ENCODE measurements around the gene MRPL52. TPM values are rescaled to one million over a fixed set of nuclear protein-coding genes. Genes with fewer than 3 reads are reported as not detected.

The MRPL52 gene
- total and polyA plus RNA-seq, 2 of the 13 experiments (the other 11 are each of a cell fraction or from before 2014, with no cell fraction given): 118 to 329 TPM

DNA sequence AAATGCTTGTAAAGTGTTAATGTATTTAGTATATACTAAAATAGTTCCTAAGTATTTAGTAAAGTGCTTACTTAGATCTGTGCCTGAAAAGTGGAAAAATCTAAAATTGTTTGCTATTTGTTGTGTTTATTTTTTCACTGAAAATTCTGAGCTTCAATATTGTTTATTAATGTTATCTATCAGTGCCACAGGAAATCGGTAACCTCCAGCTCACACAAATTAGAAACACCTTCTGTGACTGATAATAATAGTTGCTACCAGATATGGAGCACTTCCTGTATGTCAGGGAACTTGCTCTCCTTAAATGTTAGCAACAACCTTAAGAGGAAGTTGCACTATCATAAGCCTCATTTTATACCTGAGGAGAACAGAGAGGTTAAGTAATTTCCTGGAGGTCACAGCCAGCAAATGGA lies 41.1 kb downstream of the MRPL52 start (continued):
- no peak for TF ChIP-seq ZNF878 (CRISPR knock-in tag; IDR thresholded peaks at IDR 0.05)
- TF ChIP-seq ZMYM4 (CRISPR knock-in tag; IDR thresholded peaks at IDR 0.05): no peak
- TF ChIP-seq ZNF382 (CRISPR knock-in tag; IDR thresholded peaks at IDR 0.05; ENCODE audit: borderline replicate concordance): no peak
- no peak for TF ChIP-seq MIER3 (CRISPR knock-in tag; IDR thresholded peaks at IDR 0.05; ENCODE audit: borderline replicate concordance)
- TF ChIP-seq ZNF780A (CRISPR knock-in tag; IDR thresholded peaks at IDR 0.05): 0 out of 2 replicates have a peak, but pooled peaks have one; percentile 56
- peak; percentile 44; the same call in 1 of the 2 replicates for TF ChIP-seq SRF (IDR thresholded peaks at IDR 0.05; ENCODE audit: low read depth, low read length)
- no peak for TF ChIP-seq KAT2B (IDR thresholded peaks at IDR 0.05; ENCODE audit: borderline replicate concordance, low read depth, low read length)
- no peak for TF ChIP-seq NONO (IDR thresholded peaks at IDR 0.05)
- no peak for TF ChIP-seq NONO (CRISPR knock-in tag; conservative IDR thresholded peaks at IDR 0.05)
- TF ChIP-seq ZNF607 (CRISPR knock-in tag; IDR thresholded peaks at IDR 0.05; ENCODE audit: borderline replicate concordance): no peak
- TF ChIP-seq ZNF652 (CRISPR knock-in tag; IDR thresholded peaks at IDR 0.05; ENCODE audit: borderline replicate concordance, low read depth): no peak
- no peak for TF ChIP-seq ZNF235 (CRISPR knock-in tag; IDR thresholded peaks at IDR 0.05; ENCODE audit: borderline replicate concordance)
- TF ChIP-seq ZNF577 (CRISPR knock-in tag; IDR thresholded peaks at IDR 0.05; ENCODE audit: borderline replicate concordance, low read depth): no peak
- TF ChIP-seq SNRNP70 (IDR thresholded peaks at IDR 0.05; ENCODE audit: low read depth, low read length): no peak
- TF ChIP-seq NFE2L2 (IDR thresholded peaks at IDR 0.05; ENCODE audit: low read length): no peak
- peak; percentile 4; the same call in 1 of the 2 replicates for TF ChIP-seq ARID2 (CRISPR knock-in tag; IDR thresholded peaks at IDR 0.05; ENCODE audit: borderline replicate concordance)
- no peak for TF ChIP-seq TBX2 (CRISPR knock-in tag; IDR thresholded peaks at IDR 0.05; ENCODE audit: borderline replicate concordance)
- no peak for TF ChIP-seq ZSCAN22 (CRISPR knock-in tag; IDR thresholded peaks at IDR 0.05)
- no peak for TF ChIP-seq ZNF576 (CRISPR knock-in tag; IDR thresholded peaks at IDR 0.05)
- peak; percentile 98 for TF ChIP-seq RCOR2 (CRISPR knock-in tag; IDR thresholded peaks at IDR 0.05)
- no peak for TF ChIP-seq ARNTL (CRISPR knock-in tag; IDR thresholded peaks at IDR 0.05)
- TF ChIP-seq NCOA1 (CRISPR knock-in tag; IDR thresholded peaks at IDR 0.05): no peak
- no peak for TF ChIP-seq MAFG (CRISPR knock-in tag; IDR thresholded peaks at IDR 0.05)
- no peak for TF ChIP-seq TSC22D2 (CRISPR knock-in tag; IDR thresholded peaks at IDR 0.05; ENCODE audit: borderline replicate concordance)
- no peak for TF ChIP-seq SMAD9 (CRISPR knock-in tag; IDR thresholded peaks at IDR 0.05)
- TF ChIP-seq ZNF224 (CRISPR knock-in tag; IDR thresholded peaks at IDR 0.05): no peak
- TF ChIP-seq ZNF3 (CRISPR knock-in tag; IDR thresholded peaks at IDR 0.05): peak; percentile 91; the same call in 1 of the 2 replicates
- TF ChIP-seq, protein P1, sequence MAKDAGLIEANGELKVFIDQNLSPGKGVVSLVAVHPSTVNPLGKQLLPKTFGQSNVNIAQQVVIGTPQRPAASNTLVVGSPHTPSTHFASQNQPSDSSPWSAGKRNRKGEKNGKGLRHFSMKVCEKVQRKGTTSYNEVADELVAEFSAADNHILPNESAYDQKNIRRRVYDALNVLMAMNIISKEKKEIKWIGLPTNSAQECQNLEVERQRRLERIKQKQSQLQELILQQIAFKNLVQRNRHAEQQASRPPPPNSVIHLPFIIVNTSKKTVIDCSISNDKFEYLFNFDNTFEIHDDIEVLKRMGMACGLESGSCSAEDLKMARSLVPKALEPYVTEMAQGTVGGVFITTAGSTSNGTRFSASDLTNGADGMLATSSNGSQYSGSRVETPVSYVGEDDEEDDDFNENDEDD (CRISPR knock-in tag; IDR thresholded peaks at IDR 0.05; ENCODE audit: borderline replicate concordance): no peak
- 0 out of 2 replicates have a peak, but pooled peaks have one; percentile 21 for TF ChIP-seq HOXA9 (CRISPR knock-in tag; IDR thresholded peaks at IDR 0.05; ENCODE audit: borderline replicate concordance)
- TF ChIP-seq CHCHD3 (CRISPR knock-in tag; IDR thresholded peaks at IDR 0.05): no peak
- TF ChIP-seq SNAI1 (CRISPR knock-in tag; IDR thresholded peaks at IDR 0.05; ENCODE audit: borderline replicate concordance): no peak
- TF ChIP-seq RARA (CRISPR knock-in tag; IDR thresholded peaks at IDR 0.05): no peak
- no peak for TF ChIP-seq MTF1 (CRISPR knock-in tag; IDR thresholded peaks at IDR 0.05)
- TF ChIP-seq, protein P2, sequence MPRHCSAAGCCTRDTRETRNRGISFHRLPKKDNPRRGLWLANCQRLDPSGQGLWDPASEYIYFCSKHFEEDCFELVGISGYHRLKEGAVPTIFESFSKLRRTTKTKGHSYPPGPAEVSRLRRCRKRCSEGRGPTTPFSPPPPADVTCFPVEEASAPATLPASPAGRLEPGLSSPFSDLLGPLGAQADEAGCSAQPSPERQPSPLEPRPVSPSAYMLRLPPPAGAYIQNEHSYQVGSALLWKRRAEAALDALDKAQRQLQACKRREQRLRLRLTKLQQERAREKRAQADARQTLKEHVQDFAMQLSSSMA (CRISPR knock-in tag; IDR thresholded peaks at IDR 0.05): no peak

Data from HepG2 (cell line).